Measurements from ENCODE around the gene TFF3.

Gene TFF3

GRCh38 chr21:42343556-42343955, 28.3 kb upstream of the TFF3 start:
- Histone ChIP-seq H3K79me2 (ENCODE audit: insufficient read depth, low read length) (no peaks in the 10 kb centered on the region), H3K4me2 (ENCODE audit: low read depth, low read length, poor library complexity, severe bottlenecking) (no peak overlapping the region), H3K9me3 (ENCODE audit: insufficient read depth, low read depth, low read length) (no peaks in the 10 kb centered on the region), H3K36me3 (ENCODE audit: insufficient read depth, low read length) (no peaks in the 10 kb centered on the region), H3K9ac (ENCODE audit: low read depth, low read length, poor library complexity, severe bottlenecking) (no peak overlapping the region), H4K20me1 (ENCODE audit: insufficient read depth, low read length, poor library complexity, severe bottlenecking) (no peaks in the 10 kb centered on the region), H2AFZ (ENCODE audit: low read length) (no peak overlapping the region), H3K9me2 (replicated peaks; ENCODE audit: low read depth, low read length) (no peaks in the 10 kb centered on the region), H3K27me3 (ENCODE audit: insufficient read depth, low read length, poor library complexity, severe bottlenecking) (no peaks in the 10 kb centered on the region), H3K4me3 (ENCODE audit: low read length, poor library complexity, severe bottlenecking) (no peak overlapping the region), H3K4me1 (ENCODE audit: insufficient read depth, low read length, poor library complexity, severe bottlenecking) (peaks cover 7% of the 10 kb centered on the region), H3F3A (ENCODE audit: low read depth) (no peaks in the 10 kb centered on the region)
- TF ChIP-seq EZH2phosphoT487 (IDR thresholded peaks at IDR 0.05; ENCODE audit: borderline replicate concordance), result no peak
- no peak for TF ChIP-seq CTCF (conservative IDR thresholded peaks at IDR 0.05; ENCODE audit: low read length)

- TF ChIP-seq EZH2phosphoT487 (IDR thresholded peaks at IDR 0.05; ENCODE audit: borderline replicate concordance) (no peak), CTCF (conservative IDR thresholded peaks at IDR 0.05; ENCODE audit: low read length) (no peak)
- H3K4me2 ChIP-seq (ENCODE audit: low read depth, low read length, poor library complexity, severe bottlenecking), result no peak overlapping the region
- H3K9me2 ChIP-seq (replicated peaks; ENCODE audit: low read depth, low read length), result no peaks in the 10 kb centered on the region
- H4K20me1 ChIP-seq (ENCODE audit: insufficient read depth, low read length, poor library complexity, severe bottlenecking), result no peaks in the 10 kb centered on the region
- H2AFZ ChIP-seq (ENCODE audit: low read length), result no peak overlapping the region
- no peaks in the 10 kb centered on the region for H3F3A ChIP-seq (ENCODE audit: low read depth)
- no peak overlapping the region for H3K4me3 ChIP-seq (ENCODE audit: low read length, poor library complexity, severe bottlenecking)
- no peaks in the 10 kb centered on the region for H3K9me3 ChIP-seq (ENCODE audit: insufficient read depth, low read depth, low read length)
- H3K79me2 ChIP-seq (ENCODE audit: insufficient read depth, low read length), result no peaks in the 10 kb centered on the region
- no peaks in the 10 kb centered on the region for H3K27me3 ChIP-seq (ENCODE audit: insufficient read depth, low read length, poor library complexity, severe bottlenecking)
- H3K9ac ChIP-seq (ENCODE audit: low read depth, low read length, poor library complexity, severe bottlenecking), result no peak overlapping the region
- peaks cover 9% of the 10 kb centered on the region for H3K4me1 ChIP-seq (ENCODE audit: insufficient read depth, low read length, poor library complexity, severe bottlenecking)
- H3K36me3 ChIP-seq (ENCODE audit: insufficient read depth, low read length), result no peaks in the 10 kb centered on the region
These were observed 27.9 kb upstream of the TFF3 start for GRCh38 chr21:42343101-42343500.

GRCh38 chr21:42341776-42342542, 26.8 kb upstream of the TFF3 start:
- H3K4me2 ChIP-seq (ENCODE audit: low read depth, low read length, poor library complexity, severe bottlenecking), result no peak overlapping the region
- no peaks in the 10 kb centered on the region for H3K9me2 ChIP-seq (replicated peaks; ENCODE audit: low read depth, low read length)

More at GRCh38 chr21:42341776-42342542, 26.8 kb upstream of the TFF3 start:
- H3K4me1 ChIP-seq (ENCODE audit: insufficient read depth, low read length, poor library complexity, severe bottlenecking), result peaks cover 11% of the 10 kb centered on the region
- no peaks in the 10 kb centered on the region for H3K79me2 ChIP-seq (ENCODE audit: insufficient read depth, low read length)
- no peaks in the 10 kb centered on the region for H4K20me1 ChIP-seq (ENCODE audit: insufficient read depth, low read length, poor library complexity, severe bottlenecking)
- TF ChIP-seq CTCF (conservative IDR thresholded peaks at IDR 0.05; ENCODE audit: low read length) (no peak), EZH2phosphoT487 (IDR thresholded peaks at IDR 0.05; ENCODE audit: borderline replicate concordance) (no peak)
- H3K36me3 ChIP-seq (ENCODE audit: insufficient read depth, low read length), result no peaks in the 10 kb centered on the region
- H3K9me3 ChIP-seq (ENCODE audit: insufficient read depth, low read depth, low read length), result no peaks in the 10 kb centered on the region
- no peak overlapping the region for H3K9ac ChIP-seq (ENCODE audit: low read depth, low read length, poor library complexity, severe bottlenecking)
- no peaks in the 10 kb centered on the region for H3K27me3 ChIP-seq (ENCODE audit: insufficient read depth, low read length, poor library complexity, severe bottlenecking)
- no peak overlapping the region for H3K4me3 ChIP-seq (ENCODE audit: low read length, poor library complexity, severe bottlenecking)
- H3F3A ChIP-seq (ENCODE audit: low read depth), result no peaks in the 10 kb centered on the region
- no peak overlapping the region for H2AFZ ChIP-seq (ENCODE audit: low read length)
